RWPE1 (cell line): ENCODE data around the gene LARP6.
"Not testable (repeated sequence)": the region's sequence is repeated elsewhere in the genome, so short reads cannot be mapped to it uniquely, and the experiment has no call there.

Source experiments
- CTCF ChIA-PET: fragments of 350-600 bp; sonication (Branson Sonifier 250); formaldehyde crosslinking; extraction: SDS; loops from one replicate; lab custom pipeline; 2021; lab: Yijun Ruan, JAX
- POLR2A ChIA-PET: fragments of 400-600 bp; formaldehyde crosslinking; extraction: SDS; loops from one replicate; lab custom pipeline; 2020; ENCODE audit warnings: antibody characterized with exemption; ENCODE audit not compliant: low non-redundant PET; lab: Yijun Ruan, JAX
- DNase-seq: peaks from one replicate; pipeline ENCODE4 v3.0.0; 2012; ENCODE audit warnings: low spot score
- H3K27ac ChIP-seq: fragments of 450-650 bp; 2 replicates; pipeline ENCODE4 v1.5.1; 2017
- CTCF ChIP-seq: fragments of 450-650 bp; conservative IDR thresholded peaks from 2 replicates; pipeline ENCODE4 v1.5.1; 2017; ENCODE audit warnings: low read depth, mild to moderate bottlenecking

LARP6 gene

GRCh38 chr15:70880781-70881180 lies 26.8 kb upstream of the LARP6 start:
- DNase-seq = no peak
- ChIA-PET CTCF (interaction anchor here (0.6 kb wide), 1 partner anchor 96 kb away, joined by 3 read pairs; no protein-coding TSS in a partner anchor), POLR2A (no interaction called here)
- TF ChIP-seq CTCF = no peak
- H3K27ac ChIP-seq = no peak overlapping the region

GRCh38 chr15:70879401-70879800 lies 25.4 kb upstream of the LARP6 start:
- no peak for DNase-seq
- H3K27ac ChIP-seq = no peak overlapping the region
- CTCF ChIA-PET = interaction anchor here (0.6 to 1.2 kb wide), 2 partner anchors 55 to 154 kb away, joined by 3 to 4 read pairs; no protein-coding TSS in a partner anchor
- no peak for TF ChIP-seq CTCF
- POLR2A ChIA-PET = no interaction called here

- CTCF ChIA-PET = no interaction called here
Measured at GRCh38 chr15:70876683-70877082, 22.7 kb upstream of the LARP6 start.

GRCh38 chr15:70876011-70876410 lies 22.1 kb upstream of the LARP6 start:
- TF ChIP-seq CTCF = no peak
- DNase-seq = no peak
- ChIA-PET POLR2A (no interaction called here), CTCF (interaction anchor here (1.1 to 1.8 kb wide), 3 partner anchors 45 to 195 kb away, joined by 4 to 8 read pairs (median 5); no protein-coding TSS in a partner anchor)
- H3K27ac ChIP-seq = no peak overlapping the region

More at GRCh38 chr15:70876683-70877082, 22.7 kb upstream of the LARP6 start:
- no peak for DNase-seq
- POLR2A ChIA-PET = no interaction called here
- TF ChIP-seq CTCF = no peak
- no peak overlapping the region for H3K27ac ChIP-seq

- peak; percentile 81 for TF ChIP-seq CTCF
- no peak for DNase-seq
- POLR2A ChIA-PET = no interaction called here
- CTCF ChIA-PET = interaction anchor here (0.5 to 1.9 kb wide), 15 partner anchors 16 to 741 kb away, joined by 3 to 25 read pairs (median 4); no protein-coding TSS in a partner anchor
- H3K27ac ChIP-seq = no peak overlapping the region
Measured at GRCh38 chr15:70875001-70875782, 21.2 kb upstream of the LARP6 start.

GRCh38 chr15:70873232-70874054 lies 19.5 kb upstream of the LARP6 start:
- TF ChIP-seq CTCF = no peak
- DNase-seq = no peak
- CTCF ChIA-PET = interaction anchor here (1.9 kb wide), 1 partner anchor 48 kb away, joined by 25 read pairs; no protein-coding TSS in a partner anchor
- POLR2A ChIA-PET = no interaction called here
- no peak overlapping the region for H3K27ac ChIP-seq

- POLR2A ChIA-PET, DNase-seq, CTCF ChIA-PET, H3K27ac ChIP-seq: not testable (repeated sequence)
Measured at GRCh38 chr15:70871490-70871889, 17.5 kb upstream of the LARP6 start.
